Measurements from ENCODE around the gene CFHR2.

The CFHR2 gene

GRCh38 chr1:197001828-197002227, 58.3 kb downstream of the CFHR2 start:
- Histone ChIP-seq H3K27ac (no peak overlapping the region), H3K4me3 (IDR thresholded peaks at IDR 0.05; ENCODE audit: insufficient read depth, low read depth, low read length) (no peak overlapping the region), H4K20me1 (ENCODE audit: insufficient read depth) (no peaks in the 10 kb centered on the region), H3K9ac (no peak overlapping the region), H3K27me3 (ENCODE audit: insufficient read depth, low read depth) (no peaks in the 10 kb centered on the region), H3K4me2 (no peak overlapping the region), H3K4me1 (ENCODE audit: low read depth, poor library complexity, severe bottlenecking) (no peaks in the 10 kb centered on the region), H3K36me3 (ENCODE audit: insufficient read depth) (no peaks in the 10 kb centered on the region), H2AFZ (ENCODE audit: low read depth) (no peak overlapping the region), H3K79me2 (ENCODE audit: insufficient read depth, low read depth) (no peaks in the 10 kb centered on the region)
- TF ChIP-seq CTCF (conservative IDR thresholded peaks at IDR 0.05; ENCODE audit: low read depth, low read length), result no peak

- no peak overlapping the region for H3K27ac ChIP-seq
- no peaks in the 10 kb centered on the region for H3K27me3 ChIP-seq (ENCODE audit: insufficient read depth, low read depth)
- no peak overlapping the region for H3K9ac ChIP-seq
- no peaks in the 10 kb centered on the region for H4K20me1 ChIP-seq (ENCODE audit: insufficient read depth)
- no peak overlapping the region for H3K4me2 ChIP-seq
- no peaks in the 10 kb centered on the region for H3K79me2 ChIP-seq (ENCODE audit: insufficient read depth, low read depth)
- no peaks in the 10 kb centered on the region for H3K4me1 ChIP-seq (ENCODE audit: low read depth, poor library complexity, severe bottlenecking)
- no peaks in the 10 kb centered on the region for H3K36me3 ChIP-seq (ENCODE audit: insufficient read depth)
- H3K4me3 ChIP-seq (IDR thresholded peaks at IDR 0.05; ENCODE audit: insufficient read depth, low read depth, low read length), result no peak overlapping the region
- TF ChIP-seq CTCF (conservative IDR thresholded peaks at IDR 0.05; ENCODE audit: low read depth, low read length), result no peak
- H2AFZ ChIP-seq (ENCODE audit: low read depth), result no peak overlapping the region
Observed at GRCh38 chr1:197003132-197003531, 59.6 kb downstream of the CFHR2 start.

GRCh38 chr1:197008861-197009260, 65.3 kb downstream of the CFHR2 start:
- H3K4me1 ChIP-seq (ENCODE audit: low read depth, poor library complexity, severe bottlenecking), result no peaks in the 10 kb centered on the region
- no peaks in the 10 kb centered on the region for H3K27me3 ChIP-seq (ENCODE audit: insufficient read depth, low read depth)
- no peaks in the 10 kb centered on the region for H3K79me2 ChIP-seq (ENCODE audit: insufficient read depth, low read depth)
- no peak overlapping the region for H3K9ac ChIP-seq
- no peaks in the 10 kb centered on the region for H3K36me3 ChIP-seq (ENCODE audit: insufficient read depth)
- no peak overlapping the region for H3K4me2 ChIP-seq
- no peak overlapping the region for H3K4me3 ChIP-seq (IDR thresholded peaks at IDR 0.05; ENCODE audit: insufficient read depth, low read depth, low read length)
- no peak overlapping the region for H2AFZ ChIP-seq (ENCODE audit: low read depth)
- no peaks in the 10 kb centered on the region for H4K20me1 ChIP-seq (ENCODE audit: insufficient read depth)
- TF ChIP-seq CTCF (conservative IDR thresholded peaks at IDR 0.05; ENCODE audit: low read depth, low read length), result no peak
- H3K27ac ChIP-seq, result no peak overlapping the region
